B cell (primary cell): ENCODE measurements around the gene DONSON.

Experiments used
- CTCF ChIP-seq: fragments of 200-600 bp; IDR thresholded peaks from one replicate; pipeline ENCODE4 v1.8.0; 2022; ENCODE audit warnings: antibody characterized with exemption, mild to moderate bottlenecking
- EZH2 ChIP-seq: IDR thresholded peaks from 2 replicates; pipeline ENCODE4 v1.6.1; 2012; ENCODE audit warnings: borderline replicate concordance, low read depth, mild to moderate bottlenecking, moderate library complexity, low read length; ENCODE audit not compliant: insufficient read depth, poor library complexity, severe bottlenecking

- TF ChIP-seq CTCF (no peak), EZH2 (no peak)
These were observed 29.6 kb downstream of the DONSON start for GRCh38 chr21:33558777-33559421.
